VCaP (cell line): ENCODE results near the gene RERE.

Experiments used
- H3K27ac ChIP-seq: fragments of 450-650 bp; 2 replicates; pipeline ENCODE4 v1.5.1; 2017
- TF ChIP-seq, protein P1 (sequence below): fragments of 450-650 bp; conservative IDR thresholded peaks from 2 replicates; pipeline ENCODE4 v1.5.1; 2017; ENCODE audit warnings: mild to moderate bottlenecking, moderate library complexity

RERE gene

DNA sequence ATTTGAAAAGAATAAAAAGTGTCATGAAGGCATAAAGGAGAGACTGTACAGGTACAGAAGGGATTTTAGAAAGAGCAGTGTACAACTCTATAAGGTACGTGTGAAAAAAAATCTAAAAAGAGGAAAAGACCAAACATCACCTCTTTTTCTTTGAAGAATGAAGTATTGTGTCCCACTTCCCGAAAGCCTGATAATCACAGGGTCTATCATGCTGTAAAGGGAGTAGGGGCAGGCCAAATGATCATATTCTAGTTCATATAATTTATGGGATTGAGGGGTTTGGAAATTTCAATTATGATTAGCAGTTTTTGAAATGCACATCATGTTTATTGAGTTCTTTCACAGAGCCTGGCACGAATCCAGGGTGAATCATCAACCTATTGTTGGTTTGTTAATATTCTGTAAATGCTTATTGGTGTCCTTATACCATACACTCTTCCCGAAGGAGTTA lies 910 bp upstream of the RERE start:
- H3K27ac ChIP-seq, result peak overlapping the region; percentile 95
- TF ChIP-seq, protein P1, sequence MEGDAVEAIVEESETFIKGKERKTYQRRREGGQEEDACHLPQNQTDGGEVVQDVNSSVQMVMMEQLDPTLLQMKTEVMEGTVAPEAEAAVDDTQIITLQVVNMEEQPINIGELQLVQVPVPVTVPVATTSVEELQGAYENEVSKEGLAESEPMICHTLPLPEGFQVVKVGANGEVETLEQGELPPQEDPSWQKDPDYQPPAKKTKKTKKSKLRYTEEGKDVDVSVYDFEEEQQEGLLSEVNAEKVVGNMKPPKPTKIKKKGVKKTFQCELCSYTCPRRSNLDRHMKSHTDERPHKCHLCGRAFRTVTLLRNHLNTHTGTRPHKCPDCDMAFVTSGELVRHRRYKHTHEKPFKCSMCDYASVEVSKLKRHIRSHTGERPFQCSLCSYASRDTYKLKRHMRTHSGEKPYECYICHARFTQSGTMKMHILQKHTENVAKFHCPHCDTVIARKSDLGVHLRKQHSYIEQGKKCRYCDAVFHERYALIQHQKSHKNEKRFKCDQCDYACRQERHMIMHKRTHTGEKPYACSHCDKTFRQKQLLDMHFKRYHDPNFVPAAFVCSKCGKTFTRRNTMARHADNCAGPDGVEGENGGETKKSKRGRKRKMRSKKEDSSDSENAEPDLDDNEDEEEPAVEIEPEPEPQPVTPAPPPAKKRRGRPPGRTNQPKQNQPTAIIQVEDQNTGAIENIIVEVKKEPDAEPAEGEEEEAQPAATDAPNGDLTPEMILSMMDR, result no peak

DNA sequence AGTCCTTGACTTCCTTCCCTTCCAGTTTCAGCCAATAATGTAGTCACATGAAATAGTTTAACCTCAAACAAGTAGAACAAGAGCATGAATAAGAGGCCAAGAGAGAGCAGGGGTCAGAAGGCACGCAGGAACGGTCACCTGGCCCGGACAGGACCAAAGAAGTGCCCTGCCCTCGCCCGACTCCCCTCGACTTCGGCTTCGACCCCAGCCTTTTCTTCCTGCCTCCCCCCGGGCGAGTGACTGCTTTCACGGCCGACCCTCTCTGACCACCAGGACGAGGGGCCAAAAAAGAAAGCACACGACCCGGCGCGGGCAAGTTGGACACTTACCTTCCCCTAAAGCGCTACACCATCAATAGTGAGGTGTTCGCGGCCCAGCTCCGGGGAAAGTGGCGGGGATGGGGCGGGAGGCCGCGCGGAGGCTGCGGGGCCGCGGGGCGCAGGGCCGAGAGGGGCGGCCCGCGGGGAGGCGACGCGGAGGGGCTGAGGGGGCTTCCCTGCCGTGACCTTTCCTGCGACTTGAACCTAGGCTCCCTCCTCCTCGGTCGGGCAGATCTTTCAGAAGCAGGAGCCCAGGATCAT lies 519 bp downstream of the RERE start:
- H3K27ac ChIP-seq, result peak overlapping the region; percentile 95
- TF ChIP-seq, protein P1, result no peak

DNA sequence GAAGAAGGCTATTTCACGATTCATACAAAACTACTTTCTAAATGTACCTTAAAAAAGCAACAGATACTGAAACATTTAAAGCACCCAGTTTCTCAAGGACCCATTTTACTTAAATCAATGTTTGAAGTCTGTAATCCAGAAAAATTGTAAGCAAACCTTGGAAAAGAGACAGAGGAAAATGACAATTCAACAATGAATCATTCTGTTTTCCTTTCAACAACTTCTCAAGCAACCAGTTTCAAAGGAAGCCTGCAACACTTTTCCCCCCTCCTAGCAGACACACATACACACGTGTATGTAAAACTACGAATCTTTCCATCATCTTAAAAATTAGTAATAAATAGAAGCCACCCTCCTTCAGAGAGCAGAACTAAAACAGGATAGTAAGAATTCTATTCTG lies 1.2 kb downstream of the RERE start:
- peak overlapping the region; percentile 95 for H3K27ac ChIP-seq
- TF ChIP-seq, protein P1, result no peak

DNA sequence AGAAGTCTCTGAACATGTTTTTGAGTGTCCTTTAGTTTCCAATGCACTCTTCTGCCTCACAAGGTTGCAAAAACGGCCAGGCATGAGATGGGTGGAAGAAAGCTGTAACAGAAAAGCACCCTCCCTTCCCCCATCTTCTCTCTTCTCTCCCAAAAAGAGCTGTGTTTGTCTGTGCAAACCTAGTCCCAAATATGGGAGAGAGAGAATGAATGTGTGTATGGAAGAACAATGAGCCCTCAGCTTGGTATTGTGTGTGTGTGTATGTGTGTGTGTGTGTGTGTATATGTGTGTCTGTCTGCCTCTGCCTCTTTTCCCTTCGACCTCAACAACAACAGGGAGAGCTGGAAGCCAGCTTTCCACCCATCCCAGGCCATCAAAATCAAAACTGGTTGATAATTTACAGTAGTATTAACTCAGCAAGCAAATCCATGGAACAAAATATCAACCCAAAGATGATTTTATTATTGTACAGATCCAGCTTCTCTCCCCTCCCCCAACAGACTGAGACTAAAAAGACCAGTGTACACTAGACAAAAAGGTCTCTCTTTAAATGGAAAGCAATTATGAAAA lies 1.8 kb downstream of the RERE start:
- peak overlapping the region; percentile 95 for H3K27ac ChIP-seq
- TF ChIP-seq, protein P1, result no peak

DNA sequence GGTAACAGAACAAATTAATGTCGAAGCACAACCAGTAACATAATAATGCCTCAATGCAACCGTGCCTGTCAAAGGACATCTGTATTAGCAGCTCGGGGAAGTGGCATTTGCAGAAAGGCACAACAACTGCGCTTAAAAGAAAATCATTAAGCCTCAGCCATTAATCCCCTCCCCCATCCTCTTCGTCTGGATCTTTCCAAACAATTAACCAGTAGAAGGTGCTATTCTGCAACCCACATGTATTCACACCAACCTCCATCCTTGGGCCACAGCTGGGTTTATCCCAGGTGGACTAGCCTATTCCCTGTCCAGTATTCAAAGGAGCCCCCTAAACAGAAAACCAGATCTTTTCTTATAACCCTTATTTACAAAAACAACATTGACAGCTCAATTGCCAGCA lies 2.6 kb downstream of the RERE start:
- TF ChIP-seq, protein P1, result peak; percentile 47
- H3K27ac ChIP-seq, result peak overlapping the region; percentile 95

DNA sequence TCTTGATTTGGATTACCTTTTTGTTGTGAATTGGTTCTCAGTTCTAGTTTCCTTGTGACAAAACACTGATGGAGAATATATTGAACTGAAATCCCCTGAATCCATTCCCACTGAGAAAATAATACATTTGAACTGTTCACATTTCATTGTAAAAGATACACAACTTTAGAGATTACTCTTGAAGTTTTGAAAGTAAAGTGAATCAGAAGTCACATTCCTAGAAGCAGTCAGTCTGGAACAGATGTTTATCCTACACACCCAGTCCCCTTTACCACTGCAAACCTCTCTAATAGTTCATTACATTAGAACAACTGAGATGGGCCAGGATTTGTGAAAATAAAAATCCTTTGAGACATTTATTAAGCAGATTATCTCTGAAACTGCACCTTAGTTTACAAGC lies 3.4 kb downstream of the RERE start:
- TF ChIP-seq, protein P1, result no peak
- H3K27ac ChIP-seq, result no peak overlapping the region

DNA sequence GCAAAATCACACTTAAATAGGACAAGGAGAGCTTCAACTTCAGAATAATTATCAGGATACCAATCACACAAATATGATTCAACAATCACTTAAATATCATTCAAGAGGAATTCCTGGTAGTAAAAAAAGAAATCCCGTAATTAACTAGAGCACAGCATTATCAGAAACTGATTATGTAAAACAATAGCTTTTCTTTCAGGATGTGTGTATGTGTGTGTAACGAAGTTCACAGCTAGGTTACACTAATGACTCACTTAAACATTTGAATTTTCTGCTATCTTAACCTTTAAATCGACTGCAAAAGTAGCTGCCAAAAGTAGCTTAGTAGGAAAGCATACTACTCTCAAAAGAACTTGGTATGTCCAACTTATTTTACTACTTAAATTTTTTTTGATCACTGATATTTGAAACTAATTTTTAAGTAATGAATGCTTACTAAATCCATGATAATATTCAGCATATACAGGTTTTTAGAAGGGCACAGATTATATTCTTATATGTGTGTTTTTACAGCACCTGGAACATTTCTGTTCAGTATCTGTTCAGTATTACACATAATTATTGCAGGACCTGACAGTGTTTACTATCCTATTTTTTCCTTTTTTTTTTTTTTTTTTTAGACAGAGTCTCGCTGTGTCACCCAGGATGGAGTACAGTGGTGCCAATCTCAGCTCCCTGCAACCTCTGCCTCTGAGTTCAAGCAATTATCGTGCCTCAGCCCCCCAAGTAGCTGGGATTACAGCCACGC lies 4.2 kb downstream of the RERE start:
- TF ChIP-seq, protein P1, result no peak
- H3K27ac ChIP-seq, result no peak overlapping the region
